Mesenchymal stem cell (in vitro differentiated cells and primary cell): ENCODE results near the gene TDRD1.

Experiments used
- DNase-seq: peaks from one replicate; pipeline ENCODE4 v3.0.0-alpha.2; 2013
- H2AFZ ChIP-seq: one replicate; pipeline ENCODE4 v1.6.1; 2013; ENCODE audit warnings: low read depth, mild to moderate bottlenecking, control low read depth, inconsistent platforms, low read length, moderate library complexity
- H2AK5ac ChIP-seq: 2 replicates; pipeline ENCODE4 v1.6.1; 2013; ENCODE audit warnings: low read length, moderate library complexity, mild to moderate bottlenecking, inconsistent platforms; ENCODE audit not compliant: severe bottlenecking
- H2BK120ac ChIP-seq: one replicate; pipeline ENCODE4 v1.6.1; 2013; ENCODE audit warnings: low read depth, mild to moderate bottlenecking, inconsistent platforms, low read length, moderate library complexity
- H2BK12ac ChIP-seq, 2 experiments: one replicate each; pipeline ENCODE4 v1.6.1; 2013; ENCODE audit warnings: inconsistent platforms in 2 of 2, low read length in 2 of 2, mild to moderate bottlenecking in 2 of 2, moderate library complexity in 2 of 2, control low read depth in 1 of 2
- H2BK15ac ChIP-seq: one replicate; pipeline ENCODE4 v1.6.1; 2013; ENCODE audit warnings: mild to moderate bottlenecking, low read depth, inconsistent platforms; ENCODE audit not compliant: poor library complexity, severe bottlenecking
- H2BK5ac ChIP-seq: 2 replicates; pipeline ENCODE4 v1.6.1; 2013; ENCODE audit warnings: low read depth, mild to moderate bottlenecking, low read length, control low read depth, inconsistent platforms; ENCODE audit not compliant: poor library complexity, severe bottlenecking
- H3K14ac ChIP-seq, 2 experiments: one replicate each; pipeline ENCODE4 v1.6.1; 2013; ENCODE audit warnings: inconsistent platforms in 2 of 2, low read length in 2 of 2, control low read depth in 1 of 2, mild to moderate bottlenecking in 1 of 2, moderate library complexity in 1 of 2
- H3K18ac ChIP-seq, 2 experiments: one replicate each; pipeline ENCODE4 v1.6.1; 2013; ENCODE audit warnings: inconsistent platforms in 2 of 2, low read length in 2 of 2, control low read depth in 1 of 2, low read depth in 1 of 2, mild to moderate bottlenecking in 1 of 2
- H3K23ac ChIP-seq, 2 experiments: one replicate each; pipeline ENCODE4 v1.6.1; 2013; ENCODE audit warnings: inconsistent platforms in 2 of 2, low read length in 2 of 2, mild to moderate bottlenecking in 2 of 2, moderate library complexity in 2 of 2, control low read depth in 1 of 2
- H3K27ac ChIP-seq: 2 replicates; pipeline ENCODE4 v1.5.1; 2013; ENCODE audit warnings: mild to moderate bottlenecking, moderate library complexity, low read length, control low read depth, inconsistent platforms; ENCODE audit not compliant: poor library complexity, severe bottlenecking
- H3K27me3 ChIP-seq, 2 experiments: 2 replicates each; pipeline versions ENCODE4 v1.6.1 to v1.7.0; 2013; ENCODE audit warnings: low read length in 2 of 2, mild to moderate bottlenecking in 2 of 2, moderate library complexity in 2 of 2, control low read depth in 1 of 2, inconsistent platforms in 1 of 2; ENCODE audit not compliant: control insufficient read depth in 1 of 2, insufficient read depth in 1 of 2
- H3K36me3 ChIP-seq, 2 experiments: 2 replicates each; pipeline versions ENCODE4 v1.6.1 to v1.7.0; 2013; ENCODE audit warnings: low read length in 2 of 2, control low read depth in 1 of 2, inconsistent platforms in 1 of 2, low read depth in 1 of 2, mild to moderate bottlenecking in 1 of 2; ENCODE audit not compliant: insufficient read depth in 2 of 2, control insufficient read depth in 1 of 2
- H3K4ac ChIP-seq, 2 experiments: one replicate each; pipeline ENCODE4 v1.6.1; 2013; ENCODE audit warnings: inconsistent platforms in 2 of 2, low read length in 2 of 2, mild to moderate bottlenecking in 2 of 2, moderate library complexity in 2 of 2, control low read depth in 1 of 2, low read depth in 1 of 2
- H3K4me1 ChIP-seq: 2 replicates; pipeline ENCODE4 v1.6.1; 2013; ENCODE audit warnings: low read depth, low read length, control low read depth; ENCODE audit not compliant: control insufficient read depth, insufficient read depth
- H3K4me2 ChIP-seq: 2 replicates; pipeline ENCODE4 v1.6.1; 2013; ENCODE audit warnings: low read length, mild to moderate bottlenecking, inconsistent platforms; ENCODE audit not compliant: poor library complexity, severe bottlenecking
- H3K4me3 ChIP-seq, 2 experiments: 2 replicates each; pipeline versions ENCODE4 v1.5.1 to v1.7.0; 2013; ENCODE audit warnings: low read length in 2 of 2, mild to moderate bottlenecking in 2 of 2, control low read depth in 1 of 2, low read depth in 1 of 2; ENCODE audit not compliant: insufficient read depth in 1 of 2
- H3K79me1 ChIP-seq: replicated peaks from 2 replicates; pipeline ENCODE4 v1.6.1; 2013; ENCODE audit warnings: mild to moderate bottlenecking, control low read depth, low read length, inconsistent platforms; ENCODE audit not compliant: poor library complexity, severe bottlenecking
- H3K9ac ChIP-seq: 2 replicates; pipeline ENCODE4 v1.7.0; 2013; ENCODE audit warnings: mild to moderate bottlenecking, low read length, moderate library complexity
- H3K9me3 ChIP-seq: 2 replicates; pipeline ENCODE4 v1.7.0; 2013; ENCODE audit warnings: mild to moderate bottlenecking, low read length; ENCODE audit not compliant: control insufficient read depth
- H4K8ac ChIP-seq: one replicate; pipeline ENCODE4 v1.6.1; 2013; ENCODE audit warnings: inconsistent platforms, mild to moderate bottlenecking, low read length, moderate library complexity
- H4K91ac ChIP-seq: one replicate; pipeline ENCODE4 v1.6.1; 2013; ENCODE audit warnings: mild to moderate bottlenecking, low read length, inconsistent platforms
- WGBS: methylation state at CpG from one replicate; pipeline ENCODE4 v1.1.7; 2013; ENCODE audit warnings: mixed read lengths; 5-methylcytosine and 5-hydroxymethylcytosine counted together

The TDRD1 gene

DNA sequence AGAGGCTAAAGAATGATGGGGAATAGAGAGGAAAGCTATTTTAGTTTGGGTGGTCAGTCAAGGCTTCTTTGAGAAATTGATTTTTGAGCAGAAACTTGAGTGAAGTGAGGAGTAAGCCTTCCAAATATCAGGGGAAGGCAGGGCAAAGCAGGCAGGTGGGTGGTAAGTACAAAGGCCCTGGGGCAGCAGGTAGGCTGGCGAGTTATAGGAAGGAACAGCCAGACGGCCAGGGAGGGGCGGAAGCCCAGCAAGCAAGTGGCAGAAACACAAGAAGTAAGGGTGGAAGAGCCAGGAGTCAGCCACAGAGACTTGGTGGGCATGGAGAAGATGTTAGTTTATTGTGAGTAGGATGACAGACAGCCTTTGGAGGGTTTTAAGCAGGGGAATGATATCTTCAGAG is 94.8 kb downstream of the TDRD1 start:
- DNase-seq = no peak
- H2AK5ac ChIP-seq = no peak overlapping the region

DNA sequence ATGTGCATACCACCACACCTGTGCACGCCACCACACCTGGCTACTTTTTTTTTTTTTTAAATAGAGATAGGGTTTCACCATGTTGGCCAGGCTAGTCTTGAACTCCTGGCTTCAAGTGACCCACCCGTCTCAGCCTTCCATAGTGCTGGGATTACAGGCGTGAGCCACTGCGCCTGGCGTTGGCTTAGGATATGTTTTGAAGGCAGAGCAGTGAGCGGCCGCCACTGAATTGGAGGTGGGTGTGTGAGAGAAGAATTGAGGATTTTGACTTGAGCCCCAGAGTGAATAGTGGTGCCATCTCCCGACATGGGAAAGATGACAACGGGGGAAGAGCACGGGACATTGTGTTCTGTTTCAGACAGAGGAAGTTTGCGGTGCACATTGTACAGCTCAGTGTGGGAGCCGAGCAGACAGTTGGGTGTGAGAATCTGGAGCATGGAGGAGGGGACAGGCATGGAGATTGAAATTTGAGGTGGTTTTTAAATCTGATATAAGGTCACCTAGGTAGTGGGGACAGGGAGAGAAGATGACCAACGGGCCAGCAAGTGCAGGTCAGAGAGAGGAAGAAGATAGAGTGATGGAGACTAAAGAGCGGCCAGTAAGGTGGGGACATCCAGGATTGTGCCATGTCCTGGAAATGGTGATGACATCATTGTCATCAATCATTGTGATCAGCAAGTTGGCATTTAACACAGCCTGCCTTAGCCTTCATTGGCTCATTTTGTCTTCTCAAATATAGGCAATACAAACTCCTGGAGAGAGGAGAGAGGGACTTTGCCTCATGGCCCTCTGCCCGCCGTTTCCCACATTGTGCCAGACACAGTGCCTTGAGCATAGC is 95.7 kb downstream of the TDRD1 start:
- Histone ChIP-seq H3K18ac (no peak overlapping the region), H3K36me3 (no peaks in the 10 kb centered on the region), H3K4ac (no peak overlapping the region), H3K4me2 (no peak overlapping the region), H4K8ac (no peak overlapping the region), H3K23ac (no peak overlapping the region), H3K4me3 (no peak overlapping the region), H2AK5ac (no peak overlapping the region), H3K9ac (no peak overlapping the region), H2BK5ac (no peak overlapping the region), H3K27me3 (peaks cover 12 to 55% of the 10 kb centered on the region in 2 experiments), H2BK12ac (peak overlapping the region in 1 of 2 experiments; percentile 66), H3K4me1 (peaks cover 12% of the 10 kb centered on the region), H2BK15ac (no peak overlapping the region), H2AFZ (no peak overlapping the region), H3K27ac (no peak overlapping the region), H3K9me3 (no peaks in the 10 kb centered on the region), H2BK120ac (no peak overlapping the region), H4K91ac (no peak overlapping the region), H3K14ac (no peak overlapping the region), H3K79me1 (no peaks in the 10 kb centered on the region)
- WGBS = 92% methylated on average over 15 of the region's 16 CpGs
- no peak for DNase-seq

More for the DNA sequence above, 94.8 kb downstream of the TDRD1 start:
- H2AFZ ChIP-seq = no peak overlapping the region
- H3K79me1 ChIP-seq = no peaks in the 10 kb centered on the region
- no peak overlapping the region for H4K8ac ChIP-seq
- no peak overlapping the region for H3K23ac ChIP-seq
- no peak overlapping the region for H3K27ac ChIP-seq
- 90% methylated on average over 3 of the region's 3 CpGs for WGBS
- no peak overlapping the region for H4K91ac ChIP-seq
- H3K4ac ChIP-seq = peak overlapping the region in 1 of 2 experiments; percentile 30
- H2BK15ac ChIP-seq = no peak overlapping the region
- no peak overlapping the region for H3K4me3 ChIP-seq
- H3K14ac ChIP-seq = no peak overlapping the region
- H3K4me1 ChIP-seq = peaks cover 12% of the 10 kb centered on the region
- no peaks in the 10 kb centered on the region for H3K36me3 ChIP-seq
- no peak overlapping the region for H2BK5ac ChIP-seq
- H3K4me2 ChIP-seq = no peak overlapping the region
- no peak overlapping the region for H2BK120ac ChIP-seq
- peak overlapping the region; percentile 27 to 72 for H2BK12ac ChIP-seq
- no peaks in the 10 kb centered on the region for H3K9me3 ChIP-seq
- H3K18ac ChIP-seq = peak overlapping the region in 1 of 2 experiments; percentile 18
- no peak overlapping the region for H3K9ac ChIP-seq
- H3K27me3 ChIP-seq = peaks cover 8 to 50% of the 10 kb centered on the region in 2 experiments

DNA sequence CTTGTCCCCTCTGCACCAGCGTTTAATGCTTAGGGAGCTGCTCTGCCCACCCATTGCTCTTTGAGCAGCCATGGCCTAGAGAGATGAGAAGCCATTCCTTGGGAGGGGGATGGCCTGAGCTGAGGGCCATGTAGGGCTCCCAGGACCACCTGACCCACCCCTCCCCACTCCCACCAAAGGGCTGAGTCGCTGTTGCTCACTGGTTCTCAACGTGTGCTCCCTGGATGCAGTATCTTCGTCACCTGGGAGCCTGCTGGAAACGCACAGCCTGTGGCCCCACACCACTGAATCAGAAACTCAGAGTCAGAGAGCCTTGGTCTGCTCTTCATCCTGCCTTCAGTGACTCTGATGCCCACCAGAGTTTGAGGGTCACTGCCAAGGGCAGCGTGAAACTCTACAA is 96.9 kb downstream of the TDRD1 start:
- 81% methylated on average over 6 of the region's 6 CpGs for WGBS
- Histone ChIP-seq H3K4me3 (no peak overlapping the region), H3K18ac (no peak overlapping the region), H2BK120ac (peak overlapping the region; percentile 58), H4K8ac (no peak overlapping the region), H3K27ac (no peak overlapping the region), H3K4ac (no peak overlapping the region), H3K36me3 (no peaks in the 10 kb centered on the region), H2BK5ac (no peak overlapping the region), H3K4me1 (peaks cover 9% of the 10 kb centered on the region), H3K14ac (peak overlapping the region in 1 of 2 experiments; percentile 50), H2BK12ac (no peak overlapping the region), H3K23ac (no peak overlapping the region), H3K9me3 (no peaks in the 10 kb centered on the region), H2BK15ac (peak overlapping the region; percentile 74), H4K91ac (peak overlapping the region; percentile 53), H2AFZ (no peak overlapping the region), H3K27me3 (peaks cover 12 to 59% of the 10 kb centered on the region in 2 experiments), H3K4me2 (no peak overlapping the region), H2AK5ac (no peak overlapping the region), H3K9ac (no peak overlapping the region), H3K79me1 (no peaks in the 10 kb centered on the region)
- DNase-seq = no peak

DNA sequence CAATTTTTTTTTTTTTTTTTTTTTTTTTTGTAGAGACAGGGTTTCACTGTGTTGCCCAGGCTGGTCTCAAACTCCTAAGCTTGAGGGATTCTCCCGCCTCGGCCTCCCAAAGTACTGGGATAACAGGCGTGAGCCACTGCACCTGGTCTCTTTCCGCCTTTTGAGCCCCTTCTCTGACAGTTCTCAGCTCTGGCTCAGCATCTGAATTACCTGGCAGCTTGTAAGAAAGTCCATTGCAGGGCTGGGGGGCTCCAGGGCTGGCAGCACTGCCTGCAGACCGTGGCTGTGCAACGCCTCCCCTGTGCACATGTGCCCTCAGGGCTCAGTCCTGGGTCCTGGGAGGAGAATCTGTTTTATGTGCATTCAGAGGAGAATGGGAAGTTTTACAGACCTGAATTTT is 97.5 kb downstream of the TDRD1 start:
- no peaks in the 10 kb centered on the region for H3K79me1 ChIP-seq
- 90% methylated on average over 6 of the region's 6 CpGs for WGBS
- H2BK12ac ChIP-seq = no peak overlapping the region

More for the DNA sequence above, 97.5 kb downstream of the TDRD1 start:
- Histone ChIP-seq H3K36me3 (no peaks in the 10 kb centered on the region), H3K4ac (no peak overlapping the region), H4K8ac (no peak overlapping the region), H3K9ac (no peak overlapping the region), H3K27ac (no peak overlapping the region), H3K27me3 (peaks cover 12 to 66% of the 10 kb centered on the region in 2 experiments), H4K91ac (no peak overlapping the region), H2BK120ac (no peak overlapping the region), H3K9me3 (no peaks in the 10 kb centered on the region), H2BK15ac (no peak overlapping the region), H3K4me3 (no peak overlapping the region), H3K4me1 (peaks cover 7% of the 10 kb centered on the region), H3K4me2 (no peak overlapping the region), H3K23ac (no peak overlapping the region), H2AK5ac (no peak overlapping the region), H3K18ac (no peak overlapping the region), H2BK5ac (no peak overlapping the region), H2AFZ (no peak overlapping the region), H3K14ac (no peak overlapping the region)
- no peak for DNase-seq
